PC-3 (cell line): ENCODE data around the gene DBR1.

Source experiments
- CTCF ChIP-seq: fragments of 300-600 bp; sonication (generic); conservative IDR thresholded peaks from 2 replicates; pipeline ENCODE4 v1.5.1; 2017; ENCODE audit warnings: antibody characterized with exemption, low read depth, mild to moderate bottlenecking, low read length
- EZH2 ChIP-seq: fragments of 300-600 bp; sonication (generic); IDR thresholded peaks from one replicate; pipeline ENCODE4 v1.6.1; 2017; ENCODE audit warnings: antibody characterized with exemption, mild to moderate bottlenecking, low read length; ENCODE audit not compliant: unreplicated experiment
- EZH2phosphoT487 ChIP-seq: fragments of 300-600 bp; sonication (generic); IDR thresholded peaks from 2 replicates; pipeline ENCODE4 v1.6.1; 2018; ENCODE audit warnings: mild to moderate bottlenecking, antibody characterized with exemption, low read length, borderline replicate concordance

- no peak for TF ChIP-seq CTCF
- TF ChIP-seq EZH2phosphoT487, result no peak
- no peak for TF ChIP-seq EZH2
Measured at GRCh38 chr3:138195481-138195880, 20.8 kb upstream of the DBR1 start.
